Stomach (tissue), 4 donors: ENCODE data around the gene LEFTY1.

Experiments used
- CTCF ChIP-seq, 7 experiments: fragments of 450-650 bp in 4 of 7; fragments of 200-600 bp in 3 of 7; sonication (generic) in 3 of 7; IDR thresholded peaks; one replicate each; pipeline ENCODE4 v1.5.1; 2016 to 2019; ENCODE audit warnings: antibody characterized with exemption in 7 of 7, control low read depth in 2 of 7, mild to moderate bottlenecking in 1 of 7
- EP300 ChIP-seq: sonication (generic); formaldehyde crosslinking; IDR thresholded peaks from one replicate; pipeline ENCODE4 v1.6.1; 2017; ENCODE audit warnings: antibody characterized with exemption
- POLR2A ChIP-seq, 4 donors: fragments of 450-650 bp; IDR thresholded peaks; one replicate each; pipeline ENCODE4 v1.6.1; 2016; ENCODE audit warnings: antibody characterized with exemption in 4 of 4, control low read depth in 2 of 4, mild to moderate bottlenecking in 1 of 4, moderate library complexity in 1 of 4
- POLR2AphosphoS5 ChIP-seq, 3 donors: sonication (generic); formaldehyde crosslinking; IDR thresholded peaks; one replicate each; pipeline ENCODE4 v1.6.1; 2016; ENCODE audit warnings: antibody characterized with exemption in 3 of 3

DNA sequence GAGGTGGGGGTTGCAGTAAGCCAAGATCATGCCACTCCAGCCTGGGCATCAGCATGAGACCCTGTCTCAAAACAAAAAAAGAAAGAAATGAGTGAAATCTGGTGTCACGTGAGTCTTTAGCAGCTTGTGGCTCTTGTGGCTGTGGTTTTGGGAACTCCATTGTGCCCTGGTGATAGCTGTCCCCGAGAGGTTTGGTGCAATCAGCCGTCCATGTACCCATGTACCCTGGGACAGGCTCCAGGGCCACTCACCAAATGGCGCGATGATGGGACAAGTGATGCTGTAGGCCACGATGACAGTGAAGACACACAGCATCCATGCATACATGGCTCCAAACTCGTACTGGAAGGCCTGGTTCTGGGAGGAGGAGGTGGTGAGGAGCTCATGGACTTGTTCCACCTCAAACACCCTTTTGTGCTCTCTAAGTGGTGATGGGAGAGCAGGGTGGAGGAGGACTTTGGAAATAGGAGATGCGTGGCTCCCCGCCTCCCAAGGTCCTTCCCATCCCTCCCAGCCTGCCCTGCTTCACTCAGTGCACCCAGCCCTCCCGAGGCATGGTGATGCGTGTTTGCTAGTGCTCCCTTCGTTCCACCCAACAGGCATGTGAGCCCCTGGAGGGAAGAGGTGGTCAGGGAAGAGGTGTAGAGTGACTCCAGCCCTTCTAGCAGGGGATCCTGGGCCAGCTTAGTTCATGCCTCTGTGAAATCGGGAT, 36.4 kb downstream of the LEFTY1 start:
- TF ChIP-seq POLR2AphosphoS5 (IDR thresholded peaks at IDR 0.05) = no peak
- no peak for TF ChIP-seq CTCF (IDR thresholded peaks at IDR 0.05)
- TF ChIP-seq POLR2A (IDR thresholded peaks at IDR 0.05) = no peak
- no peak for TF ChIP-seq EP300
